ENCODE results near the gene PRSS38. TPM values are rescaled to one million over a fixed set of nuclear protein-coding genes. Genes with fewer than 3 reads are reported as not detected.

PRSS38 gene
- total RNA-seq, 1 experiment from 2014 or later = not detected

GRCh38 chr1:227782226-227782625 is 33.2 kb upstream of the PRSS38 start:
- Mint-ChIP-seq H3K9me3 (ENCODE audit: unreplicated experiment) (no peaks in the 10 kb centered on the region), H3K4me3 (ENCODE audit: unreplicated experiment) (no peak overlapping the region), H3K27ac (ENCODE audit: low read depth, unreplicated experiment) (no peak overlapping the region), H3K27me3 (ENCODE audit: insufficient read depth, unreplicated experiment) (no peaks in the 10 kb centered on the region), H3K36me3 (ENCODE audit: insufficient read depth, unreplicated experiment) (peaks cover 24% of the 10 kb centered on the region), H3K4me1 (ENCODE audit: insufficient read depth, unreplicated experiment) (peaks cover 4% of the 10 kb centered on the region)
- POLR2A ChIA-PET = interaction anchor here (0.7 kb wide), 1 partner anchor 129 kb away, joined by 3 read pairs; no protein-coding TSS in a partner anchor
- BruUV-seq (replicated peaks) = no TSS peak
- no peak for DNase-seq (ENCODE audit: unreplicated experiment)
- CTCF ChIA-PET = interaction anchor here (0.7 to 5.7 kb wide), 3 partner anchors 19 to 64 kb away, joined by 3 to 22 read pairs (median 3); no protein-coding TSS in a partner anchor
- TF ChIP-seq, protein P1, sequence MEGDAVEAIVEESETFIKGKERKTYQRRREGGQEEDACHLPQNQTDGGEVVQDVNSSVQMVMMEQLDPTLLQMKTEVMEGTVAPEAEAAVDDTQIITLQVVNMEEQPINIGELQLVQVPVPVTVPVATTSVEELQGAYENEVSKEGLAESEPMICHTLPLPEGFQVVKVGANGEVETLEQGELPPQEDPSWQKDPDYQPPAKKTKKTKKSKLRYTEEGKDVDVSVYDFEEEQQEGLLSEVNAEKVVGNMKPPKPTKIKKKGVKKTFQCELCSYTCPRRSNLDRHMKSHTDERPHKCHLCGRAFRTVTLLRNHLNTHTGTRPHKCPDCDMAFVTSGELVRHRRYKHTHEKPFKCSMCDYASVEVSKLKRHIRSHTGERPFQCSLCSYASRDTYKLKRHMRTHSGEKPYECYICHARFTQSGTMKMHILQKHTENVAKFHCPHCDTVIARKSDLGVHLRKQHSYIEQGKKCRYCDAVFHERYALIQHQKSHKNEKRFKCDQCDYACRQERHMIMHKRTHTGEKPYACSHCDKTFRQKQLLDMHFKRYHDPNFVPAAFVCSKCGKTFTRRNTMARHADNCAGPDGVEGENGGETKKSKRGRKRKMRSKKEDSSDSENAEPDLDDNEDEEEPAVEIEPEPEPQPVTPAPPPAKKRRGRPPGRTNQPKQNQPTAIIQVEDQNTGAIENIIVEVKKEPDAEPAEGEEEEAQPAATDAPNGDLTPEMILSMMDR (IDR thresholded peaks at IDR 0.05; ENCODE audit: unreplicated experiment) = no peak
- intact Hi-C loops (cut with micrococcal nuclease) = no loop called here

DNA sequence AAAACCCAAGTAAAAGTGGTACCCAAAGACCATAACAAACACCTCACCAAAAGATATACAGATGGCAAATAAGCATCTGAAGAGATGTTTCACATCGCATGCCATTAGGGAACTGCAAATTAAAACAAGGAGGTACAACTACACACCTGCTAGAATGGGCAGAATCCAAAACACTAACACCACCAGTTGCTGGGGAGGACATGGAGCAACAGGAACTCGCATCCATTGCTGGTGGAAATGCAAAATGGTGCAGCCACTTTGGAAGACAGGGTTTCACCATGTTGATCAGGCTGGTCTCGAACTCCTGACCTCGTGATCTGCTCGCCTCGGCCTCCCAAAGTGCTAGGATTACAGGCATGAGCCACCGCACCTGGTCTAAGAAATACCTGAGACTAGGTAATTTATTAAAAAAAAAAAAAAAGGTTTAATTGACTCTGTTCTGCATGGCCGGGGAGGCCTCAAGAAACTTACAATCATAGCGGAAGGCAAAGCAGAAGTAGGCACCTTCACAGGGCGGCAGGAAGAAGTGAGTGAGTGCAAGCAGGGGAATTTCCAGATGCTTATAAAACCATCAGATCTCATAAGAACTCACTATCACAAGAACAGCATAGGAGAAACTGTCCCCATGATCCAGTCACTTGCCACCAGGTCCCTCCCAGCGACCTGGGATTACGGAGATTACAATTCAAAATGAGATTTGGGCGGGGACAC is 30.2 kb upstream of the PRSS38 start:
- Mint-ChIP-seq H3K36me3 (ENCODE audit: insufficient read depth, unreplicated experiment) (peaks cover 24% of the 10 kb centered on the region), H3K4me1 (ENCODE audit: insufficient read depth, unreplicated experiment) (peaks cover 5% of the 10 kb centered on the region), H3K27me3 (ENCODE audit: insufficient read depth, unreplicated experiment) (no peaks in the 10 kb centered on the region), H3K4me3 (ENCODE audit: unreplicated experiment) (no peak overlapping the region), H3K27ac (ENCODE audit: low read depth, unreplicated experiment) (no peak overlapping the region), H3K9me3 (ENCODE audit: unreplicated experiment) (no peaks in the 10 kb centered on the region)
- DNase-seq (ENCODE audit: unreplicated experiment) = no peak
- POLR2A ChIA-PET = interaction anchor here (1.4 kb wide), 1 partner anchor 162 kb away, joined by 3 read pairs; no protein-coding TSS in a partner anchor
- intact Hi-C loops (cut with micrococcal nuclease) = no loop called here
- BruUV-seq (replicated peaks) = no TSS peak
- CTCF ChIA-PET = no interaction called here
- TF ChIP-seq, protein P1 (IDR thresholded peaks at IDR 0.05; ENCODE audit: unreplicated experiment) = no peak

GRCh38 chr1:227785805-227786671 is 29.4 kb upstream of the PRSS38 start:
- intact Hi-C loops (cut with micrococcal nuclease) = no loop called here
- CTCF ChIA-PET = no interaction called here
- TF ChIP-seq, protein P1 (IDR thresholded peaks at IDR 0.05; ENCODE audit: unreplicated experiment) = no peak
- Mint-ChIP-seq H3K27me3 (ENCODE audit: insufficient read depth, unreplicated experiment) (no peaks in the 10 kb centered on the region), H3K4me1 (ENCODE audit: insufficient read depth, unreplicated experiment) (peaks cover 5% of the 10 kb centered on the region), H3K27ac (ENCODE audit: low read depth, unreplicated experiment) (no peak overlapping the region), H3K36me3 (ENCODE audit: insufficient read depth, unreplicated experiment) (peaks cover 20% of the 10 kb centered on the region), H3K9me3 (ENCODE audit: unreplicated experiment) (no peaks in the 10 kb centered on the region), H3K4me3 (ENCODE audit: unreplicated experiment) (peak overlapping the region; percentile 71)
- no peak for DNase-seq (ENCODE audit: unreplicated experiment)
- BruUV-seq (replicated peaks) = no TSS peak
- POLR2A ChIA-PET = interaction anchor here (1.0 to 2.7 kb wide), 2 partner anchors 8 to 160 kb away, joined by 3 to 15 read pairs; no protein-coding TSS in a partner anchor
